ENCODE data around the gene DYNC1I1.
A peak's percentile ranks its signal among the peaks of the same experiment; 100 is the strongest.

Gene DYNC1I1

DNA sequence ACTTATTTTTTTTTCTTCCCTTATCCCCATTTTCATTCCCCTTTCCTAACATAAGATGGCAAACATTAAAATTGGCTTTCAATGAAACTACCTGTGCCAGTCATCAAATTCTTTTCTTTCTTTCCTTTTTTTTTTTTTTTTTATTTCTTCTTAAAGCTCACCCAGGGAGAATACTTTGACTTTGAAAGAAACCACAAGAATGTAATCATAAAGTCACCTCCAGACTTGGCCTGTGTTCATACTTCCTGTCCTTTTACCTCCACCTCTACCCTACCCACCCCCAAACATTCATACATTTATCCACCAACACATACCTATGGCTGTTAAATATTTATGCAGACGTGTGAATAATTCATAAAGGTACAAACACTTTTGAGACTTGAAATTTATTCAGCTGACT is 295.0 kb downstream of the DYNC1I1 start:
- Mint-ChIP-seq H3K4me3 (no peak overlapping the region), H3K27me3 (ENCODE audit: low read depth) (peaks cover 29% of the 10 kb centered on the region), H3K9me3 (no peaks in the 10 kb centered on the region), H3K4me1 (ENCODE audit: low read depth) (no peaks in the 10 kb centered on the region), H3K36me3 (ENCODE audit: low read depth) (no peaks in the 10 kb centered on the region), H3K27ac (no peak overlapping the region)
- DNase-seq (ENCODE audit: low spot score): no peak

DNA sequence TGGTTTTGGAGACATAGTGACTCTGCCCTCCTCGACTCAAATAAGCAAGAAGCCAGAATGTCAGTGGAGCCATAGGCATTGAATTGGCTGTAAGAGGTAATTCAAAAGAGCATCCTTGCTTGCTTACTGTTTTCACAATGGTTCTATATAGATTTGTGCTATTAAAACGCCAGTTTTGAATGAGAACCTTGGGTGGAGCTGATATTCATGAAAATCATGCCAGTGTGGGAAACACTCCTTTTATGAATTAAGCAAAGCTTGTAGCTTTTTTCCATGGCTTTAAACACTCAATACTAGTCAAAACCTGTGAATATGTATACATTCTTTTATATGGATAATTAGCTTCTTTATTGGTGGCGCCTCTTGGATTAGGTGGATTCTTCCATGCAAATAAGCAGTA is 297.0 kb downstream of the DYNC1I1 start:
- Mint-ChIP-seq H3K4me1 (ENCODE audit: low read depth) (no peaks in the 10 kb centered on the region), H3K9me3 (no peaks in the 10 kb centered on the region), H3K27ac (no peak overlapping the region), H3K36me3 (ENCODE audit: low read depth) (no peaks in the 10 kb centered on the region), H3K4me3 (no peak overlapping the region), H3K27me3 (ENCODE audit: low read depth) (peaks cover 34% of the 10 kb centered on the region)
- no peak for DNase-seq (ENCODE audit: low spot score)

DNA sequence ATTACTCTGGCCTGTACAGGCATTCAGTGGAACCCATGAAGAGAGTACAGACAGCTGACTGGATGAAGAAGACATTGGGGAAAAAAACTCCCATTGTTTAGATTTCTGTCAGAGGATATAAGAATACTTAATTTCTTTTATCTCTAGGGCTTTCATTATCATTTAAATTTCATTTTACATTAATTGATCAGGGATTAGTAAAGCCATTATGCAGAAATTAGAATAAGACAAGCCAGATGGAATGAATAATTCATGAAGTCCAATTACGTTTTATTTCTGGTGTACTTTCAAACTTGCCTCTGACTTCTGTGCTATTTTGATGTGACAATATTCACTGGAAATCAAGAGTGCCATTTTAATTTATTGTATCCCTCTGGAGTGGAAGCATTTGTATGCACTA is 302.5 kb downstream of the DYNC1I1 start:
- peaks cover 44% of the 10 kb centered on the region for H3K27me3 Mint-ChIP-seq (ENCODE audit: low read depth)
- H3K9me3 Mint-ChIP-seq: no peaks in the 10 kb centered on the region
- H3K4me1 Mint-ChIP-seq (ENCODE audit: low read depth): peaks cover 5% of the 10 kb centered on the region
- DNase-seq (ENCODE audit: low spot score): no peak
- no peaks in the 10 kb centered on the region for H3K36me3 Mint-ChIP-seq (ENCODE audit: low read depth)
- H3K4me3 Mint-ChIP-seq: no peak overlapping the region
- no peak overlapping the region for H3K27ac Mint-ChIP-seq

DNA sequence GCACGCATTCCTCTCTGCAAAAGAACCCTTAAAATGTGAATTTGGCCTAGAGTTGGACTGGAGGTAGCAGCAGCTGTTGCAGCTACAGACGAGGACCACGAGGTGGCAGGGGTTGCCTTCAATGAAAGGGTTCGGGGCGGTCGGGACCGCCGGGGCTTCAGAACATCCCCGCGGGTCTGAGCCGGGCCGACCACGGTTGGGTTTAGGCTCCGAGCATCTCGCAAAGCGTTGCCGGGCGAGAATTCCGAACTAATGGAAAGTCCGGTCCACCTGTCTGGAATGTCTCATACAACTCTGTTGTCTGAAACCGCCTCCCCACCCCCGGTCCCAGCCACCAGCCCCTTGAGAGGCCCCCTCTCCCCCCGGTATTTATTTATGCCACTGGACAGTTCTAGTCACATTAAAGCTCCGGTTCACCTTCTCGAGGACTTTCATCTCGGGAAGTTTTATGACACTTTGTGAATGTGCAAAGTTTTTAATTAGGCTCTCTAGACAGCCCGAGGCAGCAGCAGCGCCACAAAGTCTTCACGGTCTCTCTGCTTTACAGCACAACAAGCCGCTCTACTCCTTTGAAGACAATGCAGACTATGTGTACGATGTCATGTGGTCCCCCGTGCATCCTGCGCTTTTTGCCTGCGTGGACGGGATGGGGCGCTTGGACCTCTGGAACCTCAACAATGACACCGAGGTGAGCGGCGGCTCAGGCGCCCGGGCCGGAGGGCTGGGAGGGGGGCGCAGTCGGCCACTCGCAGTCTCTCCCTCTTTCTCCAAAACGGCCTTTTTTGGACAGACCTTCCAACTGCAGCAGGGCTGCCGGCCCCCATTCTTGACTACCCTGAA is 303.4 kb downstream of the DYNC1I1 start:
- no peaks in the 10 kb centered on the region for H3K36me3 Mint-ChIP-seq (ENCODE audit: low read depth)
- peak; percentile 33 for DNase-seq (ENCODE audit: low spot score)
- no peaks in the 10 kb centered on the region for H3K9me3 Mint-ChIP-seq
- peak overlapping the region; percentile 82 for H3K4me3 Mint-ChIP-seq
- peaks cover 5% of the 10 kb centered on the region for H3K4me1 Mint-ChIP-seq (ENCODE audit: low read depth)
- no peak overlapping the region for H3K27ac Mint-ChIP-seq
- H3K27me3 Mint-ChIP-seq (ENCODE audit: low read depth): peaks cover 45% of the 10 kb centered on the region

DNA sequence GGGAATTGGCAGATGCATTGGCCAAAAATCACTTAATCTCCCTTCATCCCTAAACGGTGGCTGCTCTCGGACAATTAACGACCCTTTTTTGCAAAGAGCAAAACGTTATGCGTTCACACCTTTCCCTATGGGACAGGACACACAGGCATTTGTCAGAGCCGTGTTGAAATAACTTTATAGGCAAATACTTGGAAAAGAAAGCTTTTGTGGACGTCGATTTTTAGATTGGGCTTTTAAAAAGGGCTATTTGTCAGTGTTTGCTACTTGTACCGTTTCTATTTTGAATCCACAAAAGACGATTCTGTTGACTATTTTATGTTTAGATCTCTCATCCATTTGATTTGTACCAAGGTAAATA is 304.0 kb downstream of the DYNC1I1 start:
- DNase-seq (ENCODE audit: low spot score): no peak
- peak overlapping the region; percentile 82 for H3K4me3 Mint-ChIP-seq
- H3K36me3 Mint-ChIP-seq (ENCODE audit: low read depth): no peaks in the 10 kb centered on the region
- peaks cover 46% of the 10 kb centered on the region for H3K27me3 Mint-ChIP-seq (ENCODE audit: low read depth)
- peaks cover 5% of the 10 kb centered on the region for H3K4me1 Mint-ChIP-seq (ENCODE audit: low read depth)
- no peak overlapping the region for H3K27ac Mint-ChIP-seq
- no peaks in the 10 kb centered on the region for H3K9me3 Mint-ChIP-seq

DNA sequence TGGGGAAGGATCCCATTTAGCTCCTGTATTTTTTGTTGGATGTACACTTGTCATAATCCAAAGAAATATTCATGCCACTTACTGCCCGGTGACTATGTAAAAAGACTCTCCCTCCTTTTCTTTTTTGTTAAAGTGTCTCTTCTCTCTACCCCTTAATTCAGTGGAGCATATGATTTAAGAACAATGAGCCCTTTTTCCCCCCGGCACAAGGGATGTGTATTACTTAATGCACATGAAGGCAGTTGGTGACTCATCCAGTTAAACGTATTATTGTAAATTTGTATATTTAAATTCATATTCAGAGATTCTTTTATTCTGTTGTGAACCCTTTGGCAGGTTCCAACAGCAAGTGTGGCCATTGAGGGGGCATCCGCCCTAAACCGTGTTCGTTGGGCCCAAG is 307.7 kb downstream of the DYNC1I1 start:
- no peak overlapping the region for H3K4me3 Mint-ChIP-seq
- peaks cover 5% of the 10 kb centered on the region for H3K4me1 Mint-ChIP-seq (ENCODE audit: low read depth)
- H3K9me3 Mint-ChIP-seq: no peaks in the 10 kb centered on the region
- H3K27me3 Mint-ChIP-seq (ENCODE audit: low read depth): peaks cover 49% of the 10 kb centered on the region
- H3K36me3 Mint-ChIP-seq (ENCODE audit: low read depth): no peaks in the 10 kb centered on the region
- no peak for DNase-seq (ENCODE audit: low spot score)
- H3K27ac Mint-ChIP-seq: no peak overlapping the region

DNA sequence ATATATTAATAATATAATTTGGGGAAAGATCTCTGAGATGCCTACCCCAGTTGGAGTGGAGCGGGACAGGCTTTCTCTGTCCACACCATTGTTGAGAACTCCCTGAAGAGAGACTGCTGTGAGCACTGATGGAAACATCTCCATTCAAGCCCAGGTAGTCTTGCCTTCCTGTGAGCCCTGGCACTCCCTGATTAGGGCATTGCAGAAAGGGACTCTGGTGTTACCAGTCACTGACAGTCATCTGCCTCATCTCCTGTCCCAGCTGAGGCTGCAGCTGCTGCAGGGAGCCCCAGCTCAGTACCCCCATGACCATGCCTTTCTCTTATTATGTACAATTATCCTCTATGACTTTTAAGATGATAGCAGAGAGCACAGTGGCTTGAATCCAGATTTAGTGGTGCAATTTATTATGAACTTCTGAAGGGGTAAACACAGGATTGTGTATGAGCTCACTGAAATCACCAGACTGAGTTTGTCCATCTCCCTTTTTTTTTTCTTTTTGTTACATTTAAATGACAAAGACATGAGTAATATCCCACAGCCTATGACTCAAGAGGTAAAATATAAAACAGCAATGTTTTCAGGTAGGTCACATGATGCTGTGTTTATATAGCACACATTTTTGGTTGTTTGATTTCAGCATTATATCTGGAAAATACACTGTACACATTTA is 312.7 kb downstream of the DYNC1I1 start:
- Mint-ChIP-seq H3K27me3 (ENCODE audit: low read depth) (peaks cover 18% of the 10 kb centered on the region), H3K9me3 (no peaks in the 10 kb centered on the region), H3K4me1 (ENCODE audit: low read depth) (no peaks in the 10 kb centered on the region), H3K27ac (no peak overlapping the region), H3K4me3 (no peak overlapping the region), H3K36me3 (ENCODE audit: low read depth) (no peaks in the 10 kb centered on the region)
- DNase-seq (ENCODE audit: low spot score): no peak

DNA sequence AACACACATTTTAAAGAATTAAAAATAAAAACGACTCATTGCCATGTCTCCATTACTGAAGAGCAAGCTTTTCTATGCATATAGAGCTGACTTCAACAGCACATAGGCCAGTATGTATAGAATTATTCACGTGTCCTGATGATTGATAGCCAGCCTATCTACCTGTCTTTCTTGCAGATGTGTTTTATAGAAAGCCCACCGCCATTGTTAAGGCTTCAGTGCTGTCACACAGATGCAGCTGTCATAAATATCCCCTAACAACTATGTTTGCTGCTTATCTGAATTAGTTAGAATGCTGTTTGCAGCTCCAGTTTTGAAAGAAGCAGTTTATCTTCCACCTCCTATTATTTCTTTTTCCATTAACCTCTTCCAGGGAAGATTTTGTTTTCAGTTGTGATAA is 313.6 kb downstream of the DYNC1I1 start:
- Mint-ChIP-seq H3K27me3 (ENCODE audit: low read depth) (peaks cover 21% of the 10 kb centered on the region), H3K4me1 (ENCODE audit: low read depth) (no peaks in the 10 kb centered on the region), H3K9me3 (no peaks in the 10 kb centered on the region), H3K36me3 (ENCODE audit: low read depth) (no peaks in the 10 kb centered on the region), H3K27ac (no peak overlapping the region), H3K4me3 (no peak overlapping the region)
- no peak for DNase-seq (ENCODE audit: low spot score)

DNA sequence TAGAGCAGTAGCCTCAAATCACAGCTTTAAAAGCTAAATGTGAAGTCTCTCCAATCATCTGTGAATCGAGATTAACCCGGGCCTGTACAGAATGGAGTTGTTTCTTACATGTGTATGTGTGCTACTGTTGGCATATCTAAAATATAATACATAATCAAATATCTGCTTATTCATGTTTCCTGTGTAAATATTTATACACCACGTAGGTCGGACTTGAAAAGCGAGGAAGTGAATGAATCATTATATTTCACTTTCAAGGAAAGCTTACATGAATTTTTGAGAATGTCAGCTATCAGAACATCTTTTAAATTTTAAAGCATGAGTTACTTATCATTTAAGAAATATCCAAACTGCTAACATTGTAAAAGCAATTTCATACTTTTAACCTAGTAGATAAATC is 316.2 kb downstream of the DYNC1I1 start:
- Mint-ChIP-seq H3K36me3 (ENCODE audit: low read depth) (no peaks in the 10 kb centered on the region), H3K27me3 (ENCODE audit: low read depth) (peaks cover 22% of the 10 kb centered on the region), H3K4me1 (ENCODE audit: low read depth) (no peaks in the 10 kb centered on the region), H3K9me3 (no peaks in the 10 kb centered on the region), H3K27ac (no peak overlapping the region), H3K4me3 (no peak overlapping the region)
- DNase-seq (ENCODE audit: low spot score): no peak

DNA sequence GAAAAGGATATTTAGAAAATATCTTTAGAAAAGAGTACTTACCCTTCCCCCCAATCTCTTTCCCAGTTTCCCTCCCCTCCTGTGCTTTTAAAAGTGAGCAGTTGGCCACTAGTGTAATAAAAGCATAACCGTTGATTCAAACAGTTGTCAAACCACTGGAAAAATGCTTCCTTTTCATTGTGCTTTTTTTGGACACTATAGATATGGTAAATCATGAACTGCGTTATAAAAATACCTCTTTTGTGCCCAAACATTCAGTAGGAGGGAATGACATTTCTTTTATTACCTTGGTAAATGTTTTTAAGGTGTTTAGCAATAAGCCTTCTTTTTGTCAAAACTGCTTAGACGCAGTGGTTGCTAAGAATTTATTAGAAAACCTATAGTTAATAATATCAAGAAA is 317.2 kb downstream of the DYNC1I1 start:
- H3K4me1 Mint-ChIP-seq (ENCODE audit: low read depth): no peaks in the 10 kb centered on the region
- H3K4me3 Mint-ChIP-seq: no peak overlapping the region
- DNase-seq (ENCODE audit: low spot score): no peak
- H3K36me3 Mint-ChIP-seq (ENCODE audit: low read depth): no peaks in the 10 kb centered on the region
- H3K9me3 Mint-ChIP-seq: no peaks in the 10 kb centered on the region
- no peak overlapping the region for H3K27ac Mint-ChIP-seq
- H3K27me3 Mint-ChIP-seq (ENCODE audit: low read depth): peaks cover 24% of the 10 kb centered on the region

DNA sequence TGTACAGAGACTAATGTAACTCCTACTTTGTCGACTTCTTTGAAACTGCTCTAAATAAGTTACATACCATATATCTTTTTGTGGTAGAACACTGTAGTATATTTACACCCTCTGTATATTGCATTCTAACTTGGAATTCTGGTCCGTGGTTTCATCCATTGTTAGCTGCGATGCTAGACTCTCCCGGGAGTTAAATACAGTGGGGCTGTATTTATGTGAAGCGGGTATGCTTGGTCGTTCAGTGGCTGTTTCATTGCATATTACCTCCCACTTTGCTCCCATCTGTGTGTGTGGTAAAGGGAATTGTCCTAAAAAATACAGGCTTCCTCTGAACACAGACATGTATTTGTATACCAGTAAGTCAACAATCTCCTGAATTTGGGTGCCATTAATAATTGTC is 318.4 kb downstream of the DYNC1I1 start:
- Mint-ChIP-seq H3K27ac (no peak overlapping the region), H3K36me3 (ENCODE audit: low read depth) (no peaks in the 10 kb centered on the region), H3K27me3 (ENCODE audit: low read depth) (peaks cover 28% of the 10 kb centered on the region), H3K9me3 (no peaks in the 10 kb centered on the region), H3K4me1 (ENCODE audit: low read depth) (no peaks in the 10 kb centered on the region), H3K4me3 (no peak overlapping the region)
- DNase-seq (ENCODE audit: low spot score): no peak

DNA sequence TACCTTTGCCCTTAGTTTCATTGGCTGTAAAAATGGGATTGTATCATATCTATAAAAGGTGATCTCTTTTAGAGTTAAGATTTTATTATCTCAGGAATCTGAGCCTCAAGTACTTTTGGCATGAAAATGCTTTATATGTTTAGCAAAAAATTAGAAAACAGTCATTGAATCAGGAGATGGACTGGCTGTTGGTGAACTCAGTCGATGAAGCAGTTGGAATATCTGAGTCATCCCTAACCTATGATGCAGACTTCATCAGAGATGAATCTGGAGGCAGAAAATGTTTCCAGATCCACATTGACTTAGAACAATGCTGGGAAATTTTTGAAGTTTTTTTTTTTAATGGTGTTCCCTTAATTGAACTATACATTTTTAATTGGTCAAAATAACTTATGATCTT is 321.1 kb downstream of the DYNC1I1 start:
- Mint-ChIP-seq H3K36me3 (ENCODE audit: low read depth) (no peaks in the 10 kb centered on the region), H3K4me1 (ENCODE audit: low read depth) (no peaks in the 10 kb centered on the region), H3K9me3 (no peaks in the 10 kb centered on the region), H3K4me3 (no peak overlapping the region), H3K27me3 (ENCODE audit: low read depth) (peaks cover 30% of the 10 kb centered on the region), H3K27ac (no peak overlapping the region)
- no peak for DNase-seq (ENCODE audit: low spot score)

DNA sequence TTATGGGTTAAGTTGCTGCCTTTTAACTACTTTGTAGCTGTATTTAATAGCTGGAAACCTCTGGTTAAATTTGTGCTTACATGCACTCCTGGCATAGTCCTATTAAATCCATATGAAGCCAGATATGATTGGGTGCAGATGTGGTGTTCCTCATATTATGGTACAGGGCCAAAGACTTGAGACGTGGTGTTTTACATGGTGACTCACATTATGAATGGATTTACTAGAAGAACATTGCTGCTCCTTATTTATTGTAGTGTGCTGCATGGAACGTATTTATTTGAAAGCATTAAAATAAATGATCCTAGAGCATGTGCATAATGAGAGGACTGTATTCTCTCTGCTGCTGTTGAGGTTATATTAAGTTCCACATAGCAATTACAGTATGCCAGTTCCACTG is 325.5 kb downstream of the DYNC1I1 start:
- Mint-ChIP-seq H3K36me3 (ENCODE audit: low read depth) (no peaks in the 10 kb centered on the region), H3K9me3 (no peaks in the 10 kb centered on the region), H3K27me3 (ENCODE audit: low read depth) (peaks cover 22% of the 10 kb centered on the region), H3K27ac (no peak overlapping the region), H3K4me3 (no peak overlapping the region), H3K4me1 (ENCODE audit: low read depth) (no peaks in the 10 kb centered on the region)
- no peak for DNase-seq (ENCODE audit: low spot score)

DNA sequence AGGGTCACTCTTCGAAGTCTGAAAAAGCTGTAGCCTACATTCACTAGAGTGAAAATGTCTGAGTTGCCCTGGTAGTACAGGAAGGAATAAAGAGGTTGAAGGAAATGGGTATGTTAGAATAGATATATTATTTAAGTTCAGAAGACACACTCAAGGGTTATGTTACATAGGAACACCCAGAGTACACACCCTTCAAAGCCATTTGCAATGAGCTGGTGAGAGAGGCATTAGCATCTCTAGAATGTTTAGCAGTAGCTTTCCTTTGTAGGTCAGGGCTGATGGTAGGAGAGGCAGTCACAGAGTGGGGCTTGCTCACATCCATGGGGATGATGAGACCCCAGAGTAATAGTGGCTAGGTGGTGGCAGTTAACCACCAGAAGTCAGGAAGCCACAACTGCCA is 328.4 kb downstream of the DYNC1I1 start:
- no peak overlapping the region for H3K4me3 Mint-ChIP-seq
- H3K4me1 Mint-ChIP-seq (ENCODE audit: low read depth): no peaks in the 10 kb centered on the region
- DNase-seq (ENCODE audit: low spot score): no peak
- H3K27ac Mint-ChIP-seq: no peak overlapping the region
- no peaks in the 10 kb centered on the region for H3K36me3 Mint-ChIP-seq (ENCODE audit: low read depth)
- H3K9me3 Mint-ChIP-seq: no peaks in the 10 kb centered on the region
- H3K27me3 Mint-ChIP-seq (ENCODE audit: low read depth): peaks cover 7% of the 10 kb centered on the region
